GM19099 (cell line): ENCODE data around the gene INTS11.

Experiments used
- POLR2A ChIP-seq: IDR thresholded peaks from 3 replicates; pipeline ENCODE4 v1.6.1; 2011; ENCODE audit warnings: low read depth; ENCODE audit not compliant: insufficient read length; ENCODE audit errors: extremely low read depth

INTS11 gene

GRCh38 chr1:1298861-1299685, 25.4 kb downstream of the INTS11 start:
- no peak for TF ChIP-seq POLR2A

GRCh38 chr1:1297802-1298424, 26.5 kb downstream of the INTS11 start:
- no peak for TF ChIP-seq POLR2A

GRCh38 chr1:1296070-1297061, 28.1 kb downstream of the INTS11 start:
- no peak for TF ChIP-seq POLR2A

GRCh38 chr1:1295154-1295923, 29.1 kb downstream of the INTS11 start:
- no peak for TF ChIP-seq POLR2A

GRCh38 chr1:1294250-1294890, 30.1 kb downstream of the INTS11 start:
- TF ChIP-seq POLR2A, result no peak

- no peak for TF ChIP-seq POLR2A
Measured at GRCh38 chr1:1293263-1294249, 30.9 kb downstream of the INTS11 start.

- no peak for TF ChIP-seq POLR2A
Measured at GRCh38 chr1:1292851-1293250, 31.6 kb downstream of the INTS11 start.

GRCh38 chr1:1292442-1292779, 32.0 kb downstream of the INTS11 start:
- TF ChIP-seq POLR2A, result no peak

- TF ChIP-seq POLR2A, result peak; percentile 16
Measured at GRCh38 chr1:1291548-1292441, 32.7 kb downstream of the INTS11 start.

- no peak for TF ChIP-seq POLR2A
Measured at GRCh38 chr1:1291023-1291528, 33.4 kb downstream of the INTS11 start.

GRCh38 chr1:1290238-1290731, 34.2 kb downstream of the INTS11 start:
- TF ChIP-seq POLR2A, result no peak
